GM19035 (cell line): ENCODE measurements around the gene CAMTA1.

Experiments used
- ATAC-seq: cut with Tn5 transposase; IDR thresholded peaks from one replicate; pipeline ENCODE4 v1.9.1; 2021; ENCODE audit not compliant: unreplicated experiment

CAMTA1 gene

DNA sequence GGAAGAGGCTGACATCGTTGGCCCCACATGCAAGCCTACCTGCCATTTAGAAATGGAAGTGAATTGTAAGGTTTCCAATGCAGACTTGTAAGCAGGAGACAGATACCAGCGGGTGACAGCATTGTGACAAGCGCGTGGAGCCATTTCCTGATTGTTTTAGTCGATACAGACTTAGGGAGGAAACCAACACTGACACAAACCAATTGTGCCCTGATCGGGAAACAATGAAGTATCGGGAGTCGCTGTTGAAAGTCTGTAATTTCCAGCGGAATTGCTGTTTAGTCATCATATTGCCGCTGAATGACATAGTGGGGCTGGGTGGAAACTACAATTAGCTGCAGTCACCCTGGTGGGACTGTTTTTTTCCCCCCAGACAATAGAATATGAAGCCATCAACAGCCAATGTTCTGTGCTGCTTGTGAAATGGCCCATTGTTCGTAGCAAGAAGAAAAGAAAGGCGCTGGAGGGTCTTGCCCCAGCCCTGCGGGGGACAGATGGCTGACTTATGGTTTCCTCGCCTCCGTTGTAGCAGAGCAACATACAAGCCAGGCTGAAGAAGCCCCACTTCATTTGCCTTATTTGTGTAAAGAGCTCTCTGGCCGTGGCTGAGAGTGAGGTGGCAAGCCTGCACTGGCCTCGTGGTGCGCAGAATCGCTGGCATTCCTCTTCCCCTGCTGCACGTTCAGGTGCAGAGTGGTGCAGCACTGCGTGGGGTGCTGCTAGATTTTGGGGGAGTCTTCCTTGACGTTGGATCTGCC lies 462.7 kb downstream of the CAMTA1 start:
- no peak for ATAC-seq

DNA sequence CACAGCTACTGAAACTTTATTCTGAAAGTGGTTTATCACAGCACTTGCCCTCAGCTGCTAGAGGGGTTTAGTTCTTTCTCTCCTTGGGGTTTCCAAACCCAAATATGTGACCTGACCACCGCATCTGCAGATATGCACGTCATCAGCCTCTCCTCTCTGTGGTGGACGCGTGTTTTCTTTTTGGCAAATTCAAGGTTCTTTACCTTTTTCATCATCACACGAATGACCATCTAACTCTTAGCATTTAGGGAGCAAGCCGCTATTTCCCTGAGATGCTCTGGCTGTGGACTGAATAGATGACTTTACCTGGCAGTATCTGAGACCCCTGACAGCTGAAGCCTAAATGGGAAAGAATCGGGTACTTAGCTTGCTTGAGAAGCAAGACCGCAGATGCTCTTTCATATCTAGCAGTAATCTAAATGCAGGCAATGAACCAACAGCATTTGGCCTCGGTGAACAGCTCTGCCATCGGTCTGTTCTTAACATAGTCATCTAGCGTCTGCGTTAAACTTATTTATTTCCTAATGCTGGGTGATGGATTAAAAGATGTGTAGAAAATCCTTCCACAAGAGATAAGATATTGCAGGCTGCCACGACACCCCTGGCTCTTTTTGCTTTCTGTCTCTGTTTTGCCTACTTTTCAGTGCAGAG lies 463.4 kb downstream of the CAMTA1 start:
- ATAC-seq: no peak

DNA sequence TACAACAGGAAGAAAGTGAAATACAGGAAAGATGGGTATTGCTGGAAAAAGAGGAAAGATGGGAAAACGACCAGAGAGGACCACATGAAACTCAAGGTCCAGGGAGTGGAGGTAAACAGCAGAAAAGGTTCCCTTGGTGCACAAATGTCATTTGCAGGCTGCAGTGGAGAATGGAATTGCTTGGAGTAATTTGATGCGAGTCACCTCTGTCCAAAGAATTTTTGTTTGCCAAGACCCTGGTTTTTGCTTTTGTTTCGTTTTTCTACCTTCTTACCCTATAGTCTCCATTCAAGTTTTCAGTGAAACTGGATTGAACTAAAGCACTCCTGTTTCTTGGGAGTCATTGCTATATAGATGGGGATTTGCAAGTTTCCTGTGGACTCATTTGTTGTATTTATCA lies 464.3 kb downstream of the CAMTA1 start:
- ATAC-seq: no peak

DNA sequence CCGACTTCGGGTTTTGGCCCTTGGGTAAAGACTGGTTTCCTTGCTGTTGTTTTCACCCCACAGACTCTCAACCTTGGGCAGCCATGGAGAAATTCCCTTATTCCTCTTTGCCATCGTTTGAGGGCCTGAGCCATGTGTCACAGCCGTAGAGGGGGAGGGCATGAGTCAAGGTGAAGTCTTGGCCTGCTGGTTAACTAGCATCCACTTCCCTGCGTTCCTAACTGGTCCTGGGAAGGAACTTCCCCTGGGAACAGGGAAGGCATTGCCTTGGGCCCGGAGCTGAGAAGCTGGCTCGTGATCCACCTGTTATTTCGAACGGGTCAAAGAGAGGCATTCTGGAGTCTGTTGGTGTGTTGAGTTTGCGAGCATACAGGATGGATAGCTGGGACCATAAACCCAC lies 464.9 kb downstream of the CAMTA1 start:
- ATAC-seq: no peak

DNA sequence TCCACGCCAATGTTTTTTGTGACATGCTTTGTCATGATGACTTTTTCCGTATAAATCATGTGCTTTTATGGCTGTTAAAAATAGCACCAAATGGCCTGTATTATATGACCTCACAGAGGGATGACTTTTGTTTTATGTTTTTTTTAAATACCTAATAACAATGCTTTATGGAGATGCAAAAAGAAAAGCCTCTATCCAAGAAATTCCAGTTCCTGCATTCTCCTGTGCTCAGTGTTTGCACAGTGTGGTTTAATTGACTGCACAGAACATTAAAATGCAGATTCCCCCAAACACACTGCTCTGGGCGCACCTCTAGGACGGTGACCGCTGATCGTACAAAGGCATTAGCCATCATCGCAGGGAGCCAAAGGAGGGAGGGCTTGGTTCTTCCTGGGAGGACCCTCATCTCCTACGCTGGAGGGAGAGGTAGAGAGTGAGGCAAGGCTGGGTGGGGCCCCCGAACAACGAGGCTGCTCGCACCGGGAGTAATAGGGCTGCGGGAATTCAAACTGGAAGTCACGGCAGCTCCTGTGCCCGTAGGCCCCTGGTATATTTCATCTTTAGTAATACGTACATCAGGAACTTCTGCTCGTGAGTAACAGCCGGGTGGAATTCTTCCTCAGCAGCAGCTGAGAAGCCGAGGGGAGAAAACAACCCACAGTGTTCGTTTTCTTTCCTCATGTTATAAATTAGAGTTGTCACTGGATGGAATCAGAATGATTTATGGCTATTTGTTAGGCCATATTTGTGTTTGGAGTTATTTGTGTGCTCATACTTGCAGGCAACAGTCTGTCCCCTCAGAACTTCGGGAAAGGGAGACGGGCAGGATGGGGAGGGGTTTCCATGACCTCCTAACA lies 465.6 kb downstream of the CAMTA1 start:
- no peak for ATAC-seq

DNA sequence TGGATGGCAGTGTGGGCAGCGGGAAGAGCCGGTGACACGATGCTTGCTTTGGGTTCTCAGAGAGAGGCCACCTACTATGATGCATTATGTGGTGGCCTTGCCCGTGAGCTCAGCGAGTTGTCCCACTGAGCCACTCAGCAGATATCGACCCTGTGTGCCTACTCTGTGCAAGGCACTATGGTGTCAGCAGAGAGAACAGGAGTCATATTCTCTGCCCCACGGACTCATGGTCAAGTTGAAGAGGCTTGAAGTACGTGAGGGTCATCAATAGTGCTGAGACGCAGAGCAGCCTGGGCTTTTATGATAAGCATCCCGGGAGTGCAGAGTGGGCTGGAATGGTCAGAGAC lies 466.2 kb downstream of the CAMTA1 start:
- ATAC-seq: no peak

DNA sequence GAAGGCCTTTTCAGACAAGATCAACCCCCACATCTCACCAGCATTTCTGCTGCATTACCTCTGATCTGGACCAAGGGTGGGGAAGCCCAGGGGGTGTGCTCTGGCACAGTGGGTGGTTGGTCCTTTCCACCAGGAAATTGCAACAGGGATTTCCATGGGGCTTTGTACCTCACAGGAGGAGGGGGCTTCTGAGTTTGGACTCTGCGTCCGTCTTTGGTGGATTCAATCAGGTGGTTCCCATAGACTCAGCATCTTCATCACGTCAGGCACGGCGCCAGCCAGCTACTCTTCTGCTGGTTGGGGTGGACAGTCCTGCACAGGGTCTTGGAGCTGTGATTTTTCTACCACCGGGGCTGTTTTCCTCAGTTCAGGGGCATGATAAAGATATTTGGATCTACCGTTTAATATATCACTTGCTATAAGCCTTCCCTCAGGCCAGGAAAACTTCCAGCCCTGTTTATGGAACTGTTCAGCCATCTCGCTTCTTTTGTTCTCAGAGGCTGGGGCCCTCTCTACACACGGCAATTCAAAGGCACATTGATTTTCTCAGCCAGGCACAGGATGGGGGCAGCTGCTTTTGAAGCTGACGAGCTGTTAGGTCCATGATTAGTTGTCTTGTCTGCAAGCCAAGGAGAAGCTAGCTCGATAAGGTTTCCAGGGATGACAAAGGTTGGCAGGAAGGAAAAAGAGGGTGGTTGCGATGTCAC lies 467.3 kb downstream of the CAMTA1 start:
- ATAC-seq: no peak

DNA sequence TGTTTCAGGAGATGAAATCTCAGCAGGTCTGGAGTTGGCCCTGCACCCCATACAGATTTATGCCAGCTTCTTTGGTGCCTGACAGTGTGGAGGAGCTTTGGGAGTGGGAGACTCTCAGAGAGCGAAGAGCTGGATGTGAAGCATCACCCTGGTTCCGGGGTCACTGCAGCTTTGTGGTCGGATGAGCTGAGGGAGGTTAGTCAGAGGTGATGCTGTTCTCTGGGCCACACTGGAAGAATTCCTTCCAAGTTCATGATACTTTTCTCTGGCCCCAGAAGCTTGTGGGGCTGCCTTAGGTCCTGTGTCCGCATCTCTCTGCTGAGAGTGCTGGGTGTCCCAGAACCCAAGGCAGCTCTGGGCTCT lies 467.8 kb downstream of the CAMTA1 start:
- no peak for ATAC-seq

DNA sequence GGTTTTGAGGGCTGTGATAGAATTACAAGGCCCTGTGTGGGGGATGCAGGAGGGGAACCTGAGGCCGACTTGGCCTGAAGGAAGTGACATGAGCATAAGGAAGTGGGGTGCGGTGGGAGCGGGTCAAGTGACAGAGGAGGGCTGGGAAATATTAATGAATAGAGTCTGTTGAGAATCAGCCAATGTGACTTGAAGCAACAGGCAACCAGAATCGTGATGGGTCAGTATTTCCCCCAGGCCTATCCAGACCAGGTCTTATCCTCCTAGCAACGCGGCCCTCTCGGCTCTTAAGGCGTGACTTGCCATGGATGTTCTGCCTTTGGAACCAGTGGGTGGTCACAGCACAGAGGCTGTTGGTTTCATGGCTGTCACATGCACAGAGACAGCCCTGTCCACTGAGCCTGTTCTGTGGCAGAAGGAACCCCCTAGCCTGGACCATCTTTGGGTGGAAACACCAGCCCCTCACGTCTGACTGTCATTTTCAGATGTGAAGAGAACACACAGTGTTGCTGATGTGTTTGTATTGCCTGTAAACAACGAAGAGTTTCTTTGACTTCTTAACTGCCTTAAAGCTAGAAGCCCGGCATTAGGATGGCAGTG lies 468.8 kb downstream of the CAMTA1 start:
- no peak for ATAC-seq

DNA sequence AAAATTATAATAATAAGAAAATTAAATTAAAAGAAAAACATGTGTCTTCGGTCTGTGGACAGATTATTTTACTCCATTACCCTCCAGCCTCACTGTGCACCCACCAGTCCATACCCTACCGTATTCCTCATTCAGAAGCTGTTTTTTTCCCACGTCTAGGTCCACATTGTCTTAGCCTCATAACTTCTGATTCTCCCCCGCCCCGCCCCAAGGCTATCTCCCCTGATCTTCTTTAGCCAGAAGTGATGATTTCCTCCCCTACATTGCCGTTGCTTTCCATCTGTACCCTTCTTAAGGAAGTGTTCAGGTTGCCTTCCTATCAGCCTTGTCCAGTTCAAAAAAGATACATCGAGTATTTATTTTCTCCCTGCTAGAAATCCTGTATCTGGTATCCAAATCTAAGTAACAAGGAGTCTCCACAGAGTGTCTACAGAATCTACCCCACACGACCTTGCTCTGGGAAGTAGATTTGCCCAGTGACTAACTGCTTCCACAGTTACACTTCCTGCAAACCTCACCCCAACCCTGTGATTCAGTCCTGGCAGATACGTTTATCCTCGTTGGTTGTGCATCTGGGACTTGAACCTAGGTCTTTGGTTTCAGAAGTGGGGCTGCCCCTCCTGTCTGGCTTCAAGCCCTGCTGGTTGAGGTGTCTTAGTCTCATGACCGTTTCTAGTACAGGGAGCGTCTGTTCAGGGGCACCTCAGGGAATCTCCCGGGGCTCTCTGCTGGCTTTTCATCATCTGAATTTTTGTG lies 470.2 kb downstream of the CAMTA1 start:
- no peak for ATAC-seq

DNA sequence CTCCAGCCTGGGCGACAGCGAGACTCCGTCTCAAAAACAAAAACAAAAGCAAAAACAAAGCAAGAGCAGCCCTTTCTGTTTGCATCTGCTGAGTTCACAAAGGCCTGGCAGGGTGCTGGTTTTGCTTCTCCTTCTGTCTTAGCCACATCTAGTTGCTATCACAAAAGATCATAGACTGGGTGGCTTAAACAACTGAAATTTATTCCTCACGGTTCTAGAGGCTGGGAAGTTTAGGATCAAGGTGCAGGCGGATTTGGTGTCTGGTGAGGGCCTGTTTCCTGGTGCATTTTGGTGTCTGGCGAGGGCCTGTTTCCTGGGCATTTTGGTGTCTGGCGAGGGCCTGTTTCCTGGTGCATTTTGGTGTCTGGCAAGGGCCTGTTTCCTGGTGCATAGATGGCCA lies 471.3 kb downstream of the CAMTA1 start:
- no peak for ATAC-seq

DNA sequence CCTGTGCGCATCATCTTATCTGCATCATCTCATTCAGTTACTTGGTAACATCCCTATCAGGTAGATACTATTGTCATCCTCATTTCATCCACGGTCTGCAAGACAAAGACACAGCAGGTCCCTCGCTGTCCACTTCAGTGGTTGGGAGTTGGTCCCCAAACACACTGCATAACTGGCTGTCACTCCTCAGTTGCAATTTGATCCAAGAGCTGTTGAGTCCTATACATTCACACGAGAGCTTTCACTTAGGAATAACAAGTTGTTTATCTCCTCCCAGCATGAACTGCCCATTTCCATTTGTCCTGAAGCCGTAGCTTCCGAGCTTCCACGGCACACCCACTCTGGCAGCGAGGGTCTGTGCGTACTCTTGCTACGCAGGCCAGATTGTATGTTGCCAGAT lies 472.0 kb downstream of the CAMTA1 start:
- ATAC-seq: no peak

DNA sequence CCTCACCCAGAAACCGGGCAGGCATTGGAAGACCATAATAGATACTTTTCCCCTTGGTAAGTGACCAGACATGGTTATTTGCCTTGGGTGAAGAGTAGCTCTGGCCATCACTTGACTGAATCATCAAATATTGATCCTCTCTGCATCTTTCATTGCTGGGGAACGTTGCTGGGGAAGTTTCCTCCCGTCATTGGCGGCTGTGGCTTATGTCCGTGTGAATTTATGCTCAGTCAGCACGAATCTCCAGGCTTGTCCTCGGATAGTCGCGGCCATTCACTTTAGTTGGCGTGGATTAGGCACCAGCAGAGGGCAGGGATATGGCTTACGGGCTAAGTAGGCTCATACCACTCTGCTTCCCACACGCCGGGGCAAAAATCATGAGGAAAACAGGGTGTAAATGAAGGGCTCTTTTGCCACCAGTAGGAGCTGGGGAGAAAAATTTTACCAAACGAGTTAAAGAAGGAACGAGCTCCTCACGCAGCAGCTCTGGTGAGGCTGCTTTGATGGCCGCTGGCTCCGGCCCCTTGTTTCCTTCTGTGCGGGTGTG lies 473.4 kb downstream of the CAMTA1 start:
- no peak for ATAC-seq

DNA sequence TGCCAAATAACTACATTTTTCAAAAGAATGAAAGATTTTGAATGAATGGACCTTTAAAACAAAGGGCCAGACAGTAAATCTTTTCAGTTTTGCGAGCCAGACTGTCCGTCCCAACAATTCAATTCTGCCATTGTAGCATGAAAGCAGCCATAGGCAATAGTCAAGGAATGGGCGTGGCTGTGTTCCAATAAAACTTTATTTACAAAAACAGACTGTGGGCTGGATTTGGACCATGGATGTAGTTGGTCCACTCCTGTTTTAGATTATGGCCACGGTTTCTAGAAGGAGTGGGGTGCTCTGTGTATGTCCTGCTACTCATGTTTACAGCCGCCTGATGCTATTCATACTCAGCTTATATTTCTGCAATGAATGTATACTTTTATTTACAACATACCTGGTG lies 474.7 kb downstream of the CAMTA1 start:
- no peak for ATAC-seq

DNA sequence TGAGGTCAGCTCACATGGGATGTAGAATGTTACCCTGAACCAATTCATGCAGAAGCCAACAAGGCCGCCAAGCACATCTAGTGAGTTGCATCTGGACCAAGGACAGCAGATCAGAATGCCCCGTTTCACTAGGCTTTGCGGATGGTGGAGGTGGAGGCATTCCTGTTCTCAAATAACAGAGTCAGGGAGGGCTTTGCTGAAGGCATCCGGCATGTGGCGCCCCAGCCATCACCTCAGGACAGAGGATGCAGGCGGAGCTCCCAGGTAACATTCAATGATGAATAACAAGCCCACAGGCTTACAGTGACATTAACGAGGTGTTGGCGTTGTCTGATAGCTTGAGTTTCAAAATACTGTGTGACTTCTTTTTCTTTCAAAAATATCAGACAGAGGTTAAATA lies 476.2 kb downstream of the CAMTA1 start:
- ATAC-seq: no peak

DNA sequence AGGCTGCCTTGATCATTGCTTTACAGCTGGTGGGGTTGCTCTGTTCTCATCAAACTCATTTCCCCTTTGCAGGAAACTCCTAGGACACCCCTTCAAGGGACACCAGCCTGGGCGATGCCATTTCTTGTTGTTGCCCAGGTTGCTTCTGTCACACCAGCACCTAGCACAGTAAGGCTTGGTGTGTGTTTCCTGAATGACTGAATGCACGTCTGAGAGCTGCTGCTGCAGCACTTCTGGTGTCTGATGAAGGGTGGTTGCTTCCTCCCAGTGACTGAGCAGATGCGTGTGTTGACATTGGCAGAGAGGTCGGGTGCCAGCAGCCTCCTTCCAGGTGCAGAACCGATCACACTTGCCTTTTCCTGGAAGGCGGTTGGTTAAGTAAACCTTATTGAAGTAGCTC lies 477.4 kb downstream of the CAMTA1 start:
- no peak for ATAC-seq

DNA sequence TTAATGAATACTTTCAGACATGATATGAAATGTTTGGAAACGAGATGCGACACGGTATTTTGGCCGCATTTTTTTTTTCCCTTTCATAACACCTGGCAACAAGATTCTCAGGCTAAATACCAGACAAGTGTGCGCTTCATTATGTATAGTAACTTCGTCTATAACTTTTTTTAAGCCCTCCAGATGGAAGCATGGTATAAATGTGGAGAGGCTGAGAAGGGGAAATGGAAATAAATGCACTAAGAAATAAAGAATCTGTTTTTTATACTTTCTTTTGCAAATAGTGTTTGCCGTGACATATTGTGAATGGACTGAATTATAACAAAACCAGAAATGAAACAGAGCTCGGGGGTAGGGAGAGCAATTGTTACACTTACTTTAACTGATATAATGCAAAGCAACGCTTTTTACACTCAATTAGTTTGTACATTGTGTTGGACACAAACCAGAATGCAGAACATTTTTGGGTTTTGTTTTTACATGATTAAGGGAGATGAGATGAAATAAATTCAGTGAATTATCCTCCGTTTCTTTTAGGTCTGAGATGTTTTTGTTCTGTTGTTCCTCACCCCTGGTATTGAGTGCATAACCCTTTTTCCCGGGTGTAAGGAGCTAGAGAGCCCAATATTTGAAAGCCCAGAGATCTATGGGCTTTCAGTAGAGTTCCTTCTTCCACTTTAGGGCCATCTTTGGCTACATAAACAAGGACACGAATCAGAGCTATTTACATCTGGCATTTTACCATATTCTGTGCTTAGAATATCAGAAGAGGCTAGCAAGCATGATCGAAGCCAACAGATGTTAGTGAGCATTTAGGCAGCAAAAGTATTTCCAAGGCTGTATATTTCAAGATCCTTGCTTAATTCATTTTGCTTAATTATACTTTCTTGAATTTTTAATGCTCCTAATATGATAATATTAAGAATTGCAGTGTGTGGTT lies 478.0 kb downstream of the CAMTA1 start:
- ATAC-seq: no peak

DNA sequence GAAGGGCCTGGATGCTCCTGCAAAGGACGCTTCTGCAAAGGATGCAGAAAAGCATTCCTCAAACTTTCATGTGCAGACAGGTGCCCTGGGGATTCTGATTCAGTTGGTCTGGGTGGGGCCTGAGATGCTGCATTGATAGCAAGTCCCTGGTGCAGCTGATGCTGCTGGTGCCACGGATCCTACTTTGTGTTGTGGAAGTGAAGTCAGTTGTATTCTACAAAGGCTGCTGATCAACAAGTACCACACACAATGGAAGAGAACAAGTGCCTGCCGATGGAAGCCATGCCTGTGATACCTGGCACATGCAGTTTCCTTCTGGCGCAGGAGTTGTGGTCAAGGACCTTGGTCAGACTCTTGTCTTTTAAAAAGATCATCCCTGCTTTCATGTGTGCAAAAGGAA lies 478.8 kb downstream of the CAMTA1 start:
- ATAC-seq: no peak

DNA sequence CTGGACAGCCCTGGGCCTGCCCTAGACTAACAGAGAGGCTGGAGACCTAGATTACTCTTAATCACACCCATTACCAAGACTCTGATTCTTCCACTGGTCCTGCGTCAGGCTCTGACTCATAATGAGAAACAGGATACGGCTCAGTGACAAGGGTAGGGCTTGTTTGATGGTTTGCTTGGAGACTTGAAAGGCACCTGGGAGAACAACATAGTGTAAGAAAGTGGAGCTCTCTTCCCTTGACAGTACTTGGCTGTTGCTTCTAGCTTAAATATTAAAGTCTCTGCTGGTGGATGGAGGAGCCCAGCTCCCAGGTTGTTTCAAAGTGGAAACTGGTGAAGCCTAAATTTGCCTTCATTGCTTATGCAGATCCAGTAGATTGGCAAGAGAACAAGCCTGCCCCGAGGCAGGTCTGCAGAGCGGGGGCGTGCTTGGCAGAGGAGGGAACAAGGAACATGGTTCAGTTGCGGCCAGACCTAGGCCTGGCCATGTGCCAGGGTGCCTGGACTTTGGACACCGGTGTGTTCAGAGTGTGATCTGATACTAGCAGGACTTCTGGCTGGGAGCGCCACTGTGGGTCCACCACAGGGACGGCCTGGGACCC lies 480.6 kb downstream of the CAMTA1 start:
- ATAC-seq: no peak
